Stromal cell of bone marrow (primary cell): ENCODE results near the gene CPZ.
"Not testable (repeated sequence)": the region's sequence is repeated elsewhere in the genome, so short reads cannot be mapped to it uniquely, and the experiment has no call there.

Experiments
- DNase-seq: peaks from one replicate; pipeline ENCODE4 v3.0.0-alpha.2; 2012; ENCODE audit warnings: low read depth

The CPZ gene

DNA sequence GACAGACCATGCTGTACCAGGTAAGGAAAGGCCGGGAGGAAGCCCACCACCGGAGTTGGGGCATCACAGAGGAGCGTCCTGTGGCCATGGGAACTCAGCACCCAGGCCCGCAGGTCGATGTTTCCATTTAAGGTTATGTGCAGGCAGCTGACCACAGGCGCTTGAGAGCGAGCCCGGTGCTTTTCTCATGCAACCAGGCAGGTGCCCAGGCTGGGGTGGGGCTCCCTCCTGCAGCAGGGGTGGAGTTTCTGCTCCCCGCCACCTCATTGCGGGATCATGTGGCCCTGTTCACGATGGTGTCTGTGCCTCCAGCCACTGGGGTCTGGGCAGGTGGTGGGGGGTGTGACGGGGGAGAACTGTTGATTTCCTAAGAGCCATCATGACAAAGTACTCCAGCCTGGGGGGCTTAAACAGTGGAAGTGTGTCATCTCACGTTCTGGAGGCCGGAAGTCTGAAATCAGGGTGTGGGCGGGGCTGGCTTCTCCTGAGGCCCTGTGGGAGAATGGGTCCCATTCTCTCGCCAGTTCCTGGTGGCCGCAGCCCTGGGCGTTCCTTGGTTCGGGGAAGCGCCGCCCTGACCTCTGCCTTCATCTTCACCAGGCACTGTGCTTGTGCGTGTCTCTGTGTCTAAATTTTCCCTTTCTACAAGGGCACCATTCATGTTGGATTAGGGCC lies 60.9 kb downstream of the CPZ start:
- DNase-seq: no peak

DNA sequence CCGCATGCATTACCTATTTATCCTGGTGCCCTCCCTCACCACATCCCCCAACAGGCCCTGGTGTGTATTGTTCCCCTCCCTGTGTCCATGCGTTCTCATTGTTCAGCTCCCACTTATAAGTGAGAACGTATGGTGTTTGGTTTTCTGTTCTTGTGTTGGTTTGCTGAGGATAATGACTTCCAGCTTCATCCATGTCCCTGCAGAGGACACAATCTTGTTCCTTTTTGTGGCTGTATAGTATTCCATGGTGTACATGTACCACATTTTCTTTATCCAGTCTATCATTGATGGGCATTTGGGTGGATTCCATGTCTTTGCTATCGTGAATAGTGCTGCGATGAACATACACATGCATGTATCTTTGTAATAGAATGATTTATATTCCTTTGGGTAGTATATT lies 61.6 kb downstream of the CPZ start:
- DNase-seq: not testable (repeated sequence)

GRCh38 chr4:8655411-8656184 lies 63.0 kb downstream of the CPZ start:
- DNase-seq: no peak

DNA sequence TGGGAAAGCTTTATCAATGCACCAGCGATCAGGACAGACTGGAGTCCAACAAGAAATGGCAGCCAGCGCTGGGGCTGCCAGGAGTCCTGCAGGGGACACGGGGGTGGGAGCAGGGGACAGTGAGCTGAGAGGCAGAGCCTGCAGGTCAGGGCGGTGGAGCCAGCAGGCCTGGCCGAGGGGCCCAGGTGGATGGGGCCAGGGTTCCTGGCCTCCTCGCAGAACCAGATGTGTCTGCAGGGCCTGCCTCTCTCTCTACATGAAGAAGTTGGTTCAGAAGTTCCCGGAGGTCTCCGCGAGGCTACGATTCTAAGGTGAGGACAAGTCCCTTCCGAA lies 63.6 kb downstream of the CPZ start:
- no peak for DNase-seq

DNA sequence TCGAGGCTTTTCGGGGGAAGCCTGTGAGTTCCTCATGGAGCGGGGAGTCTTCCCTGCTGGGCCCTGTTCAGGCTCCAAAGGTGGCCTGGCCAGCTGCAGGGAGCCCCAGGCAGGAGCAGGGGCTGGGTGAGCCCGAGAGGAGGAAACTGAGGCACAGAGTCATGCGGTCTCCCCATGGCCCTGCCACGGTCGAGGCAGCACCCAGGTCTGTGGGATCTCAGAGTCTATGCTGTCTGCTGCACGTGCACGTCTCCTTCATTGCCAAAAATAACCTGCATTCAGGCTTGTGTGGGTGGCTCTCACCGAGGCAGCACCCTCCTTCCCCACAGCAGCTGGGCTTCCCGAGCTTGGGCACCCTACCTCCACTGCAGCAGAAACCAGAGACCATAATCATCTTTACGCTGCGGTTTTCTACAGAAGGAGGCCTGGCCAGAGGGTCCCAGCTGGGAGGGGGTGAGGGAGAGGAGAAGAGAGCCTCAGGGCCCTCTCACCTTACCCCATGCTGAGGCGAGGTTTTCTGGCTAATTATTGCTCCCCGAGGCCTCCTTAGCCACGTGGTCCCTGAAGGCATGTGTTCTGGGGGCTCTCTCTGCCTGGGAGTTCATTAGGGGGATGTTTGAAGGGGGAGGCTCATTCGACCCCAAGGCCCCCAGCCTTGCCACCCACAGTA lies 64.3 kb downstream of the CPZ start:
- DNase-seq: no peak

DNA sequence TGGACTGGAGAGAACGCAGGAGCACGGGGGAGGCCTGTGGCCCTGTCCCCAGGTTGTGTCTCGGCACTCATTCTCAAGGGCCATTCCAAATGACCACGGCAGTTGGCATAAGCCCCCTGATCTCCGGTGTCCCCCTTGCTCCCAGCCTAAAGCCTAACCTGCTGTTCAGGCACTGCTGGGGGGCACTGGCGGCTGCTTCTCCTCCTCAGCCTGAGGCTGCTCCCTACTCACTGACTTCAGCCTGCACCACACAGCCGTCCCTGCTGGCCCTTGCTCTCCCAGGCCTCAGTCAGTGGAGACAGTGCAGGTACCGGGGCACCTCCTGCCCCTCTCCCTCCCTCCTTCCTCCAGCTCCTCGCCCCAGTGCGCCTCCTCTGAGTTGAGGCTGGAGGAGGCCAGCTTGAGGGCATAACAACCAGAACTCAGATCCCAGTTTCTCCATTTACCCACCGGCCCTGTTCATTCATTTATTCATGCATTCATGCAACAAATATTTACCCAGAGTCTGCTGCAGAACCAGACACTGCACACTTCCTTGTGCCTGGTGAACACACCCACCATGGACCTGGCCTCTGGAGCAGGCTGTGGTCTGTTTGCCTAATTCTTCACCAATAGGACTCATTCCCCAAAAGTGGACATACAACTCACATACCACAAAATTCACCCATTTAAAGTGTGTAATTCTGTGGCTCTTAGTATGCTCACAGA lies 65.0 kb downstream of the CPZ start:
- DNase-seq: no peak

DNA sequence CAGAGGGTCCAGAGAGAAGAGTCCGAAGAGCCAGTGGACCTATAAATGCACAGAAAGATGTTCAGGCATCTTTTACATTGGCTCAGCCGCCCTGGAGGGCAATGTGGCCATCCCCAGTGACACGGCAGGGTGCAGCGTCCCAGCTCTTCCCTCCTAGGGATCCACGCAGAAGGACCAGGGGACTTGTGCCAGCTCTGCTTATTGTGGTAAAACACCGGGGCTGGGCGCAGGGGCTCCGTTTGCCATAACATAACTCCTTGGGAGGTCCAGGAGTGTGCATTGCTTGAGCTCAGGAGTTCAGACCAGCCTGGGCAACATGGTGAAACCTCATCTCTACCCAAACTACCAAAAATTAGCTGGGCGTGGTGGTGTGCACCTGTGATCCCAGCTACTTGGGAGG lies 70.2 kb downstream of the CPZ start:
- DNase-seq: no peak

- DNase-seq: no peak
These were observed 71.7 kb downstream of the CPZ start for GRCh38 chr4:8664031-8664805.

- DNase-seq: no peak
These were observed 72.4 kb downstream of the CPZ start for GRCh38 chr4:8664976-8665375.

- no peak for DNase-seq
These were observed 73.1 kb downstream of the CPZ start for GRCh38 chr4:8665406-8666360.

DNA sequence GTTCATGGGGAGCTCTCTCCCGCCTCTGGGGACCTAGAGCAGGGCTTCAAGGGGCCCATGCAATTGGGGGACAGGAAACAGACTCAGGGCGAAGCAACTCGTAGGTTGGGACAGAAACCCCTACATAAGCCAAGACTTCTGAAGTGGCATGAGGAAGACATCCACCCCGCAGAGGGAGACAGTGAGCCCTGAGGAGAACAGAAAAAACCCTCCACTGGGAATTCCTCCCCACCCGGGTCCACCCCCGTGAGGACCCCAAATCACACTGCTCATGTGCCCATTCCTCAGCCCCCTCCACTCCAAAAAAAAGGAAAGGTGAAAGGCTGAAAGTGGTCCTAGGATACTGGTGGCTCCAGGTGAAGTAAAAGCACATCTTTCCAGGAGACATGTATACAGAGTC lies 74.0 kb downstream of the CPZ start:
- DNase-seq: no peak
